ENCODE measurements around the gene SKIDA1. TPM values are rescaled to one million over a fixed set of nuclear protein-coding genes. Genes with fewer than 3 reads are reported as not detected.

The SKIDA1 gene
- total and polyA plus RNA-seq, 2 experiments from 2014 or later: 1.5 to 3.5 TPM

DNA sequence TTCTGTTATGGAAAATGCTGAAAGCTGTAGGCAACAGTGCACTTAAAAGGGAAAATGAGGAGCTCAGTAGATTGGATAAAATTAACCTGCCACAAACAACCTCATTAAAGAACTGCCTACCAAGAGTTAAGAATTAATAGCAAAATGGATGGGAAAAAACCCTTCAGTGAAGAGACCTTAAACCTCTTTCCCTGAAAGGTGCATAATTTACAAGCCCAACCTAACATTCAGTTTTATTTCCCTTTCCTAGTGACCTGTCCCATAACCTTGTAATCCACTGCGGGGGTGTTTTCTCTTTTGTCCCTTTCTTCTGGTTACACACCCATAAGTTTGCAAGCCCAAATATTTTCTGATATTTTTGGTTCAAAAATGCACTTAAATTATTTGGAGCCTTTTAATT is 21.9 kb downstream of the SKIDA1 start:
- no peak for DNase-seq (ENCODE audit: low spot score)
- no peaks in the 10 kb centered on the region for H3K9me2 ChIP-seq (ENCODE audit: insufficient read depth)
- H3K36me3 ChIP-seq (ENCODE audit: insufficient read depth): no peaks in the 10 kb centered on the region
- no peak overlapping the region for H2AFZ ChIP-seq
- peaks cover 45% of the 10 kb centered on the region for H3K27me3 Mint-ChIP-seq (ENCODE audit: insufficient read depth, low read depth, poor library complexity)
- H3K27ac ChIP-seq (ENCODE audit: low read depth): no peak overlapping the region
- H3K36me3 Mint-ChIP-seq (ENCODE audit: low read depth): no peaks in the 10 kb centered on the region
- no peak overlapping the region for H3K27ac Mint-ChIP-seq
- no peaks in the 10 kb centered on the region for H3K79me2 ChIP-seq (replicated peaks; ENCODE audit: insufficient read depth)
- peaks cover 14% of the 10 kb centered on the region; the same call in 1 of the 2 replicates for H3F3A ChIP-seq (replicated peaks; ENCODE audit: low read depth)
- no peak for TF ChIP-seq ZNF331 (CRISPR knock-in tag; IDR thresholded peaks at IDR 0.05; ENCODE audit: low read depth)
- TF ChIP-seq JUNB (IDR thresholded peaks at IDR 0.05; ENCODE audit: unreplicated experiment): no peak
- no peak for TF ChIP-seq NANOG (IDR thresholded peaks at IDR 0.05; ENCODE audit: borderline replicate concordance)
- TF ChIP-seq ZNF114 (CRISPR knock-in tag; IDR thresholded peaks at IDR 0.05): no peak
- no peak for TF ChIP-seq EZH2phosphoT487 (IDR thresholded peaks at IDR 0.05; ENCODE audit: unreplicated experiment)
- TF ChIP-seq EZH2 (IDR thresholded peaks at IDR 0.05; ENCODE audit: low read depth, unreplicated experiment): no peak
- TF ChIP-seq, protein P1, sequence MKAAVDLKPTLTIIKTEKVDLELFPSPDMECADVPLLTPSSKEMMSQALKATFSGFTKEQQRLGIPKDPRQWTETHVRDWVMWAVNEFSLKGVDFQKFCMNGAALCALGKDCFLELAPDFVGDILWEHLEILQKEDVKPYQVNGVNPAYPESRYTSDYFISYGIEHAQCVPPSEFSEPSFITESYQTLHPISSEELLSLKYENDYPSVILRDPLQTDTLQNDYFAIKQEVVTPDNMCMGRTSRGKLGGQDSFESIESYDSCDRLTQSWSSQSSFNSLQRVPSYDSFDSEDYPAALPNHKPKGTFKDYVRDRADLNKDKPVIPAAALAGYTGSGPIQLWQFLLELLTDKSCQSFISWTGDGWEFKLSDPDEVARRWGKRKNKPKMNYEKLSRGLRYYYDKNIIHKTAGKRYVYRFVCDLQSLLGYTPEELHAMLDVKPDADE (IDR thresholded peaks at IDR 0.05): no peak
- no peak for TF ChIP-seq POLR2AphosphoS5 (IDR thresholded peaks at IDR 0.05; ENCODE audit: low read depth)
- TF ChIP-seq, protein P2, sequence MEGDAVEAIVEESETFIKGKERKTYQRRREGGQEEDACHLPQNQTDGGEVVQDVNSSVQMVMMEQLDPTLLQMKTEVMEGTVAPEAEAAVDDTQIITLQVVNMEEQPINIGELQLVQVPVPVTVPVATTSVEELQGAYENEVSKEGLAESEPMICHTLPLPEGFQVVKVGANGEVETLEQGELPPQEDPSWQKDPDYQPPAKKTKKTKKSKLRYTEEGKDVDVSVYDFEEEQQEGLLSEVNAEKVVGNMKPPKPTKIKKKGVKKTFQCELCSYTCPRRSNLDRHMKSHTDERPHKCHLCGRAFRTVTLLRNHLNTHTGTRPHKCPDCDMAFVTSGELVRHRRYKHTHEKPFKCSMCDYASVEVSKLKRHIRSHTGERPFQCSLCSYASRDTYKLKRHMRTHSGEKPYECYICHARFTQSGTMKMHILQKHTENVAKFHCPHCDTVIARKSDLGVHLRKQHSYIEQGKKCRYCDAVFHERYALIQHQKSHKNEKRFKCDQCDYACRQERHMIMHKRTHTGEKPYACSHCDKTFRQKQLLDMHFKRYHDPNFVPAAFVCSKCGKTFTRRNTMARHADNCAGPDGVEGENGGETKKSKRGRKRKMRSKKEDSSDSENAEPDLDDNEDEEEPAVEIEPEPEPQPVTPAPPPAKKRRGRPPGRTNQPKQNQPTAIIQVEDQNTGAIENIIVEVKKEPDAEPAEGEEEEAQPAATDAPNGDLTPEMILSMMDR (conservative IDR thresholded peaks at IDR 0.05; ENCODE audit: low read depth in 2 of 2): no peak
- TF ChIP-seq, protein P3, sequence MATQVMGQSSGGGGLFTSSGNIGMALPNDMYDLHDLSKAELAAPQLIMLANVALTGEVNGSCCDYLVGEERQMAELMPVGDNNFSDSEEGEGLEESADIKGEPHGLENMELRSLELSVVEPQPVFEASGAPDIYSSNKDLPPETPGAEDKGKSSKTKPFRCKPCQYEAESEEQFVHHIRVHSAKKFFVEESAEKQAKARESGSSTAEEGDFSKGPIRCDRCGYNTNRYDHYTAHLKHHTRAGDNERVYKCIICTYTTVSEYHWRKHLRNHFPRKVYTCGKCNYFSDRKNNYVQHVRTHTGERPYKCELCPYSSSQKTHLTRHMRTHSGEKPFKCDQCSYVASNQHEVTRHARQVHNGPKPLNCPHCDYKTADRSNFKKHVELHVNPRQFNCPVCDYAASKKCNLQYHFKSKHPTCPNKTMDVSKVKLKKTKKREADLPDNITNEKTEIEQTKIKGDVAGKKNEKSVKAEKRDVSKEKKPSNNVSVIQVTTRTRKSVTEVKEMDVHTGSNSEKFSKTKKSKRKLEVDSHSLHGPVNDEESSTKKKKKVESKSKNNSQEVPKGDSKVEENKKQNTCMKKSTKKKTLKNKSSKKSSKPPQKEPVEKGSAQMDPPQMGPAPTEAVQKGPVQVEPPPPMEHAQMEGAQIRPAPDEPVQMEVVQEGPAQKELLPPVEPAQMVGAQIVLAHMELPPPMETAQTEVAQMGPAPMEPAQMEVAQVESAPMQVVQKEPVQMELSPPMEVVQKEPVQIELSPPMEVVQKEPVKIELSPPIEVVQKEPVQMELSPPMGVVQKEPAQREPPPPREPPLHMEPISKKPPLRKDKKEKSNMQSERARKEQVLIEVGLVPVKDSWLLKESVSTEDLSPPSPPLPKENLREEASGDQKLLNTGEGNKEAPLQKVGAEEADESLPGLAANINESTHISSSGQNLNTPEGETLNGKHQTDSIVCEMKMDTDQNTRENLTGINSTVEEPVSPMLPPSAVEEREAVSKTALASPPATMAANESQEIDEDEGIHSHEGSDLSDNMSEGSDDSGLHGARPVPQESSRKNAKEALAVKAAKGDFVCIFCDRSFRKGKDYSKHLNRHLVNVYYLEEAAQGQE (IDR thresholded peaks at IDR 0.05; ENCODE audit: unreplicated experiment): no peak
- TF ChIP-seq, protein P4, sequence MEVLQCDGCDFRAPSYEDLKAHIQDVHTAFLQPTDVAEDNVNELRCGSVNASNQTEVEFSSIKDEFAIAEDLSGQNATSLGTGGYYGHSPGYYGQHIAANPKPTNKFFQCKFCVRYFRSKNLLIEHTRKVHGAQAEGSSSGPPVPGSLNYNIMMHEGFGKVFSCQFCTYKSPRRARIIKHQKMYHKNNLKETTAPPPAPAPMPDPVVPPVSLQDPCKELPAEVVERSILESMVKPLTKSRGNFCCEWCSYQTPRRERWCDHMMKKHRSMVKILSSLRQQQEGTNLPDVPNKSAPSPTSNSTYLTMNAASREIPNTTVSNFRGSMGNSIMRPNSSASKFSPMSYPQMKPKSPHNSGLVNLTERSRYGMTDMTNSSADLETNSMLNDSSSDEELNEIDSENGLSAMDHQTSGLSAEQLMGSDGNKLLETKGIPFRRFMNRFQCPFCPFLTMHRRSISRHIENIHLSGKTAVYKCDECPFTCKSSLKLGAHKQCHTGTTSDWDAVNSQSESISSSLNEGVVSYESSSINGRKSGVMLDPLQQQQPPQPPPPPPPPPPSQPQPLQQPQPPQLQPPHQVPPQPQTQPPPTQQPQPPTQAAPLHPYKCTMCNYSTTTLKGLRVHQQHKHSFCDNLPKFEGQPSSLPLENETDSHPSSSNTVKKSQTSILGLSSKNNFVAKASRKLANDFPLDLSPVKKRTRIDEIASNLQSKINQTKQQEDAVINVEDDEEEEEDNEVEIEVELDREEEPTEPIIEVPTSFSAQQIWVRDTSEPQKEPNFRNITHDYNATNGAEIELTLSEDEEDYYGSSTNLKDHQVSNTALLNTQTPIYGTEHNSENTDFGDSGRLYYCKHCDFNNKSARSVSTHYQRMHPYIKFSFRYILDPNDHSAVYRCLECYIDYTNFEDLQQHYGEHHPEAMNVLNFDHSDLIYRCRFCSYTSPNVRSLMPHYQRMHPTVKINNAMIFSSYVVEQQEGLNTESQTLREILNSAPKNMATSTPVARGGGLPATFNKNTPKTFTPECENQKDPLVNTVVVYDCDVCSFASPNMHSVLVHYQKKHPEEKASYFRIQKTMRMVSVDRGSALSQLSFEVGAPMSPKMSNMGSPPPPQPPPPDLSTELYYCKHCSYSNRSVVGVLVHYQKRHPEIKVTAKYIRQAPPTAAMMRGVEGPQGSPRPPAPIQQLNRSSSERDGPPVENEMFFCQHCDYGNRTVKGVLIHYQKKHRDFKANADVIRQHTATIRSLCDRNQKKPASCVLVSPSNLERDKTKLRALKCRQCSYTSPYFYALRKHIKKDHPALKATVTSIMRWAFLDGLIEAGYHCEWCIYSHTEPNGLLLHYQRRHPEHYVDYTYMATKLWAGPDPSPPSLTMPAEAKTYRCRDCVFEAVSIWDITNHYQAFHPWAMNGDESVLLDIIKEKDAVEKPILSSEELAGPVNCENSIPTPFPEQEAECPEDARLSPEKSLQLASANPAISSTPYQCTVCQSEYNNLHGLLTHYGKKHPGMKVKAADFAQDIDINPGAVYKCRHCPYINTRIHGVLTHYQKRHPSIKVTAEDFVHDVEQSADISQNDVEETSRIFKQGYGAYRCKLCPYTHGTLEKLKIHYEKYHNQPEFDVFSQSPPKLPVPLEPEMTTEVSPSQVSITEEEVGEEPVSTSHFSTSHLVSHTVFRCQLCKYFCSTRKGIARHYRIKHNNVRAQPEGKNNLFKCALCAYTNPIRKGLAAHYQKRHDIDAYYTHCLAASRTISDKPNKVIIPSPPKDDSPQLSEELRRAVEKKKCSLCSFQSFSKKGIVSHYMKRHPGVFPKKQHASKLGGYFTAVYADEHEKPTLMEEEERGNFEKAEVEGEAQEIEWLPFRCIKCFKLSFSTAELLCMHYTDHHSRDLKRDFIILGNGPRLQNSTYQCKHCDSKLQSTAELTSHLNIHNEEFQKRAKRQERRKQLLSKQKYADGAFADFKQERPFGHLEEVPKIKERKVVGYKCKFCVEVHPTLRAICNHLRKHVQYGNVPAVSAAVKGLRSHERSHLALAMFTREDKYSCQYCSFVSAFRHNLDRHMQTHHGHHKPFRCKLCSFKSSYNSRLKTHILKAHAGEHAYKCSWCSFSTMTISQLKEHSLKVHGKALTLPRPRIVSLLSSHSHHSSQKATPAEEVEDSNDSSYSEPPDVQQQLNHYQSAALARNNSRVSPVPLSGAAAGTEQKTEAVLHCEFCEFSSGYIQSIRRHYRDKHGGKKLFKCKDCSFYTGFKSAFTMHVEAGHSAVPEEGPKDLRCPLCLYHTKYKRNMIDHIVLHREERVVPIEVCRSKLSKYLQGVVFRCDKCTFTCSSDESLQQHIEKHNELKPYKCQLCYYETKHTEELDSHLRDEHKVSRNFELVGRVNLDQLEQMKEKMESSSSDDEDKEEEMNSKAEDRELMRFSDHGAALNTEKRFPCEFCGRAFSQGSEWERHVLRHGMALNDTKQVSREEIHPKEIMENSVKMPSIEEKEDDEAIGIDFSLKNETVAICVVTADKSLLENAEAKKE (CRISPR knock-in tag; IDR thresholded peaks at IDR 0.05): no peak
- TF ChIP-seq STAT1 (IDR thresholded peaks at IDR 0.05; ENCODE audit: unreplicated experiment): no peak
- TF ChIP-seq CREB1 (CRISPR knock-in tag; IDR thresholded peaks at IDR 0.05; ENCODE audit: low read depth): no peak
- H3K27me3 ChIP-seq (ENCODE audit: insufficient read depth): peaks cover 96% of the 10 kb centered on the region
- peaks cover 87% of the 10 kb centered on the region for H3K4me1 ChIP-seq (ENCODE audit: insufficient read depth)
- peak overlapping the region; percentile 36; the same call in 1 of the 2 replicates for H3K4me2 ChIP-seq
- H3K9me3 Mint-ChIP-seq: no peaks in the 10 kb centered on the region
- peaks cover 85% of the 10 kb centered on the region for H3K4me1 Mint-ChIP-seq
- no peaks in the 10 kb centered on the region for H4K20me1 ChIP-seq (replicated peaks; ENCODE audit: insufficient read depth)
- H3K4me3 Mint-ChIP-seq: no peak overlapping the region; the same call in 2 of the 3 replicates
- no peak overlapping the region for H3K4me3 ChIP-seq
- ATAC-seq: no peak
